Measurements from ENCODE around the gene PNLIPRP3.

GRCh38 chr10:116410351-116410750 lies 17.3 kb upstream of the PNLIPRP3 start:
- TF ChIP-seq POLR2A (IDR thresholded peaks at IDR 0.05) (no peak), CTCF (IDR thresholded peaks at IDR 0.05) (no peak)

Measured in body of pancreas (tissue), 4 donors.